Measurements from ENCODE around the gene SPTBN1. TPM values are rescaled to one million over a fixed set of nuclear protein-coding genes. Genes with fewer than 3 reads are reported as not detected.

The SPTBN1 gene
- total RNA-seq, 4 donors from 2014 or later = 132 to 239 (median 195) TPM

- no peak for DNase-seq (ENCODE audit: low spot score in 2 of 2)
- no peak for TF ChIP-seq CTCF (IDR thresholded peaks at IDR 0.05)
- TF ChIP-seq POLR2A (IDR thresholded peaks at IDR 0.05) = no peak
- intact Hi-C loops (cut with DNase I; ENCODE audit: low total_unique reads) = no loop called here
- 65 to 66% methylated on average over 4 of the region's 4 CpGs for WGBS, 2 donors
- no peak overlapping the region for H3K4me3 ChIP-seq (ENCODE audit: low read depth, poor library complexity, severe bottlenecking)
These were observed 258.9 kb downstream of the SPTBN1 start for GRCh38 chr2:54714996-54715395.

- H3K4me3 ChIP-seq (ENCODE audit: low read depth, poor library complexity, severe bottlenecking) = no peak overlapping the region
- TF ChIP-seq CTCF (IDR thresholded peaks at IDR 0.05) (no peak), POLR2A (IDR thresholded peaks at IDR 0.05) (no peak)
- no peak for DNase-seq (ENCODE audit: low spot score in 2 of 2)
- intact Hi-C loops (cut with DNase I; ENCODE audit: low total_unique reads) = no loop called here
These were observed 260.2 kb downstream of the SPTBN1 start for GRCh38 chr2:54716375-54716774.

- WGBS, 2 donors = 78 to 86% methylated on average over 2 of the region's 2 CpGs
- TF ChIP-seq POLR2A (IDR thresholded peaks at IDR 0.05) = no peak
- no peak for TF ChIP-seq CTCF (IDR thresholded peaks at IDR 0.05)
- intact Hi-C loops (cut with DNase I; ENCODE audit: low total_unique reads) = loop anchor here (10.0 kb wide), 1 partner anchor 114 kb away; no protein-coding TSS in a partner anchor
- no peak overlapping the region for H3K4me3 ChIP-seq (ENCODE audit: low read depth, poor library complexity, severe bottlenecking)
- DNase-seq (ENCODE audit: low spot score in 2 of 2) = no peak
These were observed 264.4 kb downstream of the SPTBN1 start for GRCh38 chr2:54720563-54720962.

Other genes starting within 250 kb of the SPTBN1 start
- gene TSPYL6, start 200.1 kb upstream of the SPTBN1 start, total RNA-seq = not detected